ENCODE data around the gene OTOG. TPM values are rescaled to one million over a fixed set of nuclear protein-coding genes. Genes with fewer than 3 reads are reported as not detected.

Gene OTOG
- total RNA-seq, 2 donors from 2014 or later: not detected

DNA sequence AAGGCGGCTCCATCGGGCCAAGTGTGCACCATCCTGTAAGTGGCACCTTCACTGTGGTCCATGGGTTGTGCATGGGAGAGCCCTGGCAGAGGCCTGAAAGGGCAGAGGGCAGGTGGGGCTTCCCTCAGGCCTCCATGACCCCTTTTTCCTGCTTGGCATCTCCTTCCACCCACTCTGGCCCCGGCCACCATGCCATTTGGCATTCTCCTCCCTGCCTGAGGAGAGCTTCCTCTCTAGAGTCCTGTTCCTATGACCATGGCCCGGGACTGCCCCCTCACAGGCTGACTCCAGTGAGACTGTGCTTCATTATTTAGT, 4.9 kb downstream of the OTOG start:
- DNase-seq (no peak), ATAC-seq (no peak)
- Mint-ChIP-seq H3K27me3 (peaks cover 64% of the 10 kb centered on the region), H3K27ac (no peak overlapping the region), H3K36me3 (ENCODE audit: low read depth) (peaks cover 2% of the 10 kb centered on the region), H3K4me3 (no peak overlapping the region), H3K4me1 (peaks cover 4% of the 10 kb centered on the region)
- H3K9me3 ChIP-seq (ENCODE audit: control insufficient read depth, low read length, poor library complexity, severe bottlenecking): no peaks in the 10 kb centered on the region

DNA sequence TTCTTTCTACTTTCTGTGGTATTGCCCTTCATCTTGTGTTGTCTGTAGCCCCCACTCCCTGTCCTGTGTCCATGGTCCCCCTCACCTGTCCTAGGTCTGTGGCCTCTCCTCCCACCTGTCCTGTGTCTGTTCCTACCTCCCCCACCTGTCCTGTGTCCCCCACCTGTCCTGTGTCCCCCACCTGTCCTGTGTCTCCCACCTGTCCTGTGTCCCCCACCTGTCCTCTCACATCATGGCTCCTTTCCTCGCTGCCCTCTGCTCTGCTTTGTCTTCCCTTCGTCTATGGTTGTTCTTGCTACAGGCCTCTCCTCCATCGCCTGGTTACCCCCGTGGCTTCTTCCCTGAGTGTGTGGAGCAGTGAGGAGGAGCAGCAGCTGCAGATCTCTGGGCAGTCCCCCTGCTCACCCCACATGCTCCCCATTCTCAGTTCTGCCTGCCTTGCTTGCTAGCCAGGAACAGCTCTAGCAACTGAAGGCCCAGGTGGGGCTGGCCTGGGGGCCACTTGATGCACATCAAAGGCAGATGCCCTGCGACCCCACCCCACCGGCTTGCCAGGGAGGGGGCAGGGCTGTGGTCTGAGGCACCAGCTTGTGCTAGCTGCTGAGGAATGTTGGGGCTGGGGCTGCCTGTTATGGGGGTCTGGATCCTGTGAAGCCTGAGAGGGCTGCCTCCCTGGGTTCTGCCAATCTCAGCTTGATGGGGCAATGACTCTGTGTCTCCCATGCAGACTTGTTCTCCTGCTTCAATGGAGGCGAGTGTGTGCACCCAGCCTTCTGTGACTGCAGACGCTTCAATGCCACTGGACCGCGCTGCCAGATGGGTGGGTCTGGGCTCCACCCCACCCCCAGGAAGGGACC, 5.6 kb downstream of the OTOG start:
- H3K9me3 ChIP-seq (ENCODE audit: control insufficient read depth, low read length, poor library complexity, severe bottlenecking): no peaks in the 10 kb centered on the region
- ATAC-seq: no peak
- H3K4me3 Mint-ChIP-seq: peak overlapping the region; percentile 45
- DNase-seq: no peak
- H3K27ac Mint-ChIP-seq: no peak overlapping the region
- H3K36me3 Mint-ChIP-seq (ENCODE audit: low read depth): no peaks in the 10 kb centered on the region
- H3K27me3 Mint-ChIP-seq: peaks cover 63% of the 10 kb centered on the region
- peaks cover 2% of the 10 kb centered on the region for H3K4me1 Mint-ChIP-seq

DNA sequence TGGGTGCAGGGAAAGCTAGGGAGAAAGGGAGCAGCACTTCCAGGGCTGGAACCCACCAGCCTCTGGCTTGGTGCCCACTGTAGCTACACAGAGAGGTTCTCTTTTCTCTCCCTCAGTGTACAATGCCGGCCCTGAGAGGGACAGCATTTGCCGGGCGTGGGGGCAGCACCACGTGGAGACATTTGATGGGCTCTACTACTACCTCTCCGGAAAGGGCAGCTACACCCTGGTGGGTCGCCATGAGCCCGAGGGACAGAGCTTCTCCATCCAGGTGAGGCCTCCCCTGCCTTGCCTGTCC, 6.1 kb downstream of the OTOG start:
- Mint-ChIP-seq H3K27me3 (peaks cover 60% of the 10 kb centered on the region), H3K4me3 (no peak overlapping the region), H3K4me1 (peaks cover 2% of the 10 kb centered on the region), H3K36me3 (ENCODE audit: low read depth) (no peaks in the 10 kb centered on the region), H3K27ac (no peak overlapping the region)
- no peaks in the 10 kb centered on the region for H3K9me3 ChIP-seq (ENCODE audit: control insufficient read depth, low read length, poor library complexity, severe bottlenecking)
- DNase-seq (no peak), ATAC-seq (no peak)

DNA sequence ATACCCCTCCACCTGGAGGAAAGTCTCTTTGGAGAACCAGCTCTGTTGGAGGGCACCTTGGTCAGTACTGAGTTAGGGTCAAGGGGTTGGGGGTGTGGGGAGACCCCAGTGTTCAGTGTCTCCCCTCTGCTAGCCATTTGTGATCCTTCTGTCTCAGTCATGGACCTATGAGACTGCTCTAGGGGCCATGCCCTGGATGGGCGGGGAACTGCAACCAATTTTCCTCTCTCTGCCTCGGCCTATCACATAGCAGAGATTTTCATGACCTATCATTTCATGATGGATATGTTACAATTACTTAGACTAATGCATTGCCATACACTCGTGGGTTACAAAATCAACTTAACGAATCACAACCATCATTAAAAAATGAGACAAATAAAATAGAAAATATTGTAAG, 7.4 kb downstream of the OTOG start:
- peaks cover 59% of the 10 kb centered on the region for H3K27me3 Mint-ChIP-seq

DNA sequence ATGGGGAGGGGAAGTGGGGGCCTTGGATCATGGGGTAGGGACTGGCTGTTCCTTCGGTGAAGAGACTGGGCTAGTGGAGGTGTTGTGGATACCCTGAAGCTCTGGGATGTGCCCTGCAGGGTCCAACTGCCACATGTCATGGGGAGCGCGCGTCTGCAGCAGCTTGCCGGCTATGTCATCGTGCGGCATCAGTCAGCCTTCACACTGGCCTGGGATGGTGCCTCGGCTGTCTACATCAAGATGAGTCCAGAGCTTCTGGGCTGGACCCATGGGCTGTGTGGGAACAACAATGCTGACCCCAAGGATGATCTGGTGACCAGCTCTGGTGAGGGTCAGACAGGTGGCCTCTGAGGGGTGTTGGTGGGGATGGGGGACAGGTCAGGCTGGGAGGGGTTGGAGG, 9.9 kb downstream of the OTOG start:
- Mint-ChIP-seq H3K27me3 (peaks cover 61% of the 10 kb centered on the region), H3K27ac (no peak overlapping the region)

More for the DNA sequence above, 7.4 kb downstream of the OTOG start:
- Mint-ChIP-seq H3K27ac (no peak overlapping the region), H3K4me3 (no peak overlapping the region), H3K36me3 (ENCODE audit: low read depth) (no peaks in the 10 kb centered on the region), H3K4me1 (no peaks in the 10 kb centered on the region)
- ATAC-seq (no peak), DNase-seq (no peak)
- no peaks in the 10 kb centered on the region for H3K9me3 ChIP-seq (ENCODE audit: control insufficient read depth, low read length, poor library complexity, severe bottlenecking)

DNA sequence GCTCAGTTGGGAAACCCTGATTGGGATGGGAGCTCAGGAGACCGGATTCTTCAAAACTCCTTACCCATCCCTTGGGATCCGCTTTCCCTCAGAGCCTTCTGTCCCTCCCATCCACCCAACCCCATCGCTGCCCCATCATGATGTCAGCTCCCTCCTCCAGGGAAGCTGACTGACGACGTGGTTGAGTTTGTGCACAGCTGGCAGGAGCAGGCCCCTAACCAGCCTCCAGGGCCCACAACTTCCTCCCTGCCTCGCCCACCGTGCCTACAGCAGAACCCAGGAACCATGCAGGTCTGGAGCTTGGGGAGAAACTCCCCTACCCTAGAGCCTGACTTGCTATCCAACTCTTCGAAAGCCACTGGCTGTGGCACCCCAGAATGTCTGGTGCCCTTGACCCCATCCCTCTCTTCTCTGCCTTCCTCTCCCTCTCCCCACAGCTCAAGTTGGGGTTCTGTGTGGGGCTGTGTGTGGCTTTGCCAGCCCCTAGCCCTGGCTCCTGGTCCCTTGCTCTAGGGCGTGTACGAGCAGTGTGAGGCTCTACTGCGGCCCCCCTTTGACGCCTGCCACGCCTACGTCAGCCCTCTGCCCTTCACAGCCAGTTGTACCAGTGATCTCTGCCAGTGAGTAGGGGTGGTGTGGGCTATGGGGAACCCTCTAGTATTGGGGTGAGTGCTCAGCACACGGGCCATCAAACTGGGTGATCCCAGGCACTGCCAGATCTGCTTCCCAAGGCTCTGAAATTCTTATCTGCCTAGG, 11.1 kb downstream of the OTOG start:
- no peaks in the 10 kb centered on the region for H3K9me3 ChIP-seq (ENCODE audit: control insufficient read depth, low read length, poor library complexity, severe bottlenecking)
- no peak overlapping the region for H3K4me3 Mint-ChIP-seq
- H3K4me1 Mint-ChIP-seq: peaks cover 4% of the 10 kb centered on the region
- DNase-seq (no peak), ATAC-seq (no peak)
- no peak overlapping the region for H3K27ac Mint-ChIP-seq
- no peaks in the 10 kb centered on the region for H3K36me3 Mint-ChIP-seq (ENCODE audit: low read depth)
- peaks cover 56% of the 10 kb centered on the region for H3K27me3 Mint-ChIP-seq

More for the DNA sequence above, 9.9 kb downstream of the OTOG start:
- no peak for ATAC-seq
- H3K4me3 Mint-ChIP-seq: no peak overlapping the region
- DNase-seq: no peak
- peaks cover 4% of the 10 kb centered on the region for H3K4me1 Mint-ChIP-seq
- no peaks in the 10 kb centered on the region for H3K9me3 ChIP-seq (ENCODE audit: control insufficient read depth, low read length, poor library complexity, severe bottlenecking)
- H3K36me3 Mint-ChIP-seq (ENCODE audit: low read depth): no peaks in the 10 kb centered on the region

DNA sequence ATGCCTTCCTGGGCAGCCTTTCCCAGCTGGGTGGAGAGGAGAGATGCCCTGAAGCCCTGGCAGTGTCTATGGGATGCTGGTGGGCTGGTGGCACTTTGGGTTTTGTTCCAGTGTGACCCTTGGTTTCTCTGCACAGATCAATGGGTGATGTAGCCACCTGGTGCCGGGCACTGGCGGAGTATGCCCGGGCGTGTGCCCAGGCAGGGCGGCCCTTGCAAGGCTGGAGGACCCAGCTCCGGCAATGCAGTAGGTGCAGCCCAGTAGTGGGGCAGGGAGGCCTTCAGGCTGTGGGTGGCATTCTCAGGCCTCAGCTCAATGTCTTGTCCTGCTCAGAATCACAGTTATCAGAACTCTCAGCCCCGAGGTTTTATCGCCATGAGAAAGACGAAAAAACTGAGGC, 11.9 kb downstream of the OTOG start:
- H3K4me3 Mint-ChIP-seq: no peak overlapping the region
- H3K4me1 Mint-ChIP-seq: peaks cover 4% of the 10 kb centered on the region
- H3K27ac Mint-ChIP-seq: no peak overlapping the region
- H3K27me3 Mint-ChIP-seq: peaks cover 50% of the 10 kb centered on the region
- DNase-seq: no peak
- no peak for ATAC-seq
- no peaks in the 10 kb centered on the region for H3K9me3 ChIP-seq (ENCODE audit: control insufficient read depth, low read length, poor library complexity, severe bottlenecking)
- no peaks in the 10 kb centered on the region for H3K36me3 Mint-ChIP-seq (ENCODE audit: low read depth)

DNA sequence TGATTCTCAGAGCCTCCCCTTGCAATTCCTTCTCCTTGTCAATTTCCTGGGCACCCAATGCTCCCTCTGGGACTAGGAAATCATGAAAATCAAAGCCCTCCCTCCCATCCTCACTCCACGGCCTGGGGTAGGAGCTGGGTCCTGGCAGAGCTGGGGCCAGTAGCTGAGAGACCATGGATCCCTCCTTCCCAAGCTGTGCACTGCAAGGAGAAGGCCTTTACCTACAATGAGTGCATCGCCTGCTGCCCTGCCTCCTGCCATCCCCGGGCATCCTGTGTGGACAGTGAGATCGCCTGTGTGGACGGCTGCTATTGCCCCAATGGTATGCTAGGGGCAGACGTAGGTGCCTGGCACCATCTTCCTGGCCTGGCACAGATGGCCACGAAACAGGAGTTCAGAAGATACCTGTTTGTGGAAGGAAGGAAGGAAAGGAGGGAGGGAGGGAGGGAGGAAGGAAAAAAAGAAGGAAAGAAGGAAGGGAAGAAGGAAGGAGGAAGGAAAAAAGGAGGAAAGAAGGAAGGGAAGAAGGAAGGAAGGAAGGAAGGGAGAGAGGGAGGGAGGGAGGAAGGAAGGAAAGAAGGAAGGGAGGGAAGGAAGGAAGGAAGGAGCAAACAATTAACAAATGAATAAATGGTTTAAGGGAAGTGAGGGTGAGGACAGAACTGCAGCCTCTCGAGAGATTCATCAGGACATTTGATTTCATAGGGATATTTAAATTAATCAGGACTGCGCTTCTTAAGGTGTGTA, 12.5 kb downstream of the OTOG start:
- DNase-seq: no peak
- H3K4me1 Mint-ChIP-seq: peaks cover 4% of the 10 kb centered on the region
- no peaks in the 10 kb centered on the region for H3K36me3 Mint-ChIP-seq (ENCODE audit: low read depth)
- H3K9me3 ChIP-seq (ENCODE audit: control insufficient read depth, low read length, poor library complexity, severe bottlenecking): no peaks in the 10 kb centered on the region
- H3K27me3 Mint-ChIP-seq: peaks cover 50% of the 10 kb centered on the region
- no peak for ATAC-seq
- H3K27ac Mint-ChIP-seq: no peak overlapping the region
- no peak overlapping the region for H3K4me3 Mint-ChIP-seq

DNA sequence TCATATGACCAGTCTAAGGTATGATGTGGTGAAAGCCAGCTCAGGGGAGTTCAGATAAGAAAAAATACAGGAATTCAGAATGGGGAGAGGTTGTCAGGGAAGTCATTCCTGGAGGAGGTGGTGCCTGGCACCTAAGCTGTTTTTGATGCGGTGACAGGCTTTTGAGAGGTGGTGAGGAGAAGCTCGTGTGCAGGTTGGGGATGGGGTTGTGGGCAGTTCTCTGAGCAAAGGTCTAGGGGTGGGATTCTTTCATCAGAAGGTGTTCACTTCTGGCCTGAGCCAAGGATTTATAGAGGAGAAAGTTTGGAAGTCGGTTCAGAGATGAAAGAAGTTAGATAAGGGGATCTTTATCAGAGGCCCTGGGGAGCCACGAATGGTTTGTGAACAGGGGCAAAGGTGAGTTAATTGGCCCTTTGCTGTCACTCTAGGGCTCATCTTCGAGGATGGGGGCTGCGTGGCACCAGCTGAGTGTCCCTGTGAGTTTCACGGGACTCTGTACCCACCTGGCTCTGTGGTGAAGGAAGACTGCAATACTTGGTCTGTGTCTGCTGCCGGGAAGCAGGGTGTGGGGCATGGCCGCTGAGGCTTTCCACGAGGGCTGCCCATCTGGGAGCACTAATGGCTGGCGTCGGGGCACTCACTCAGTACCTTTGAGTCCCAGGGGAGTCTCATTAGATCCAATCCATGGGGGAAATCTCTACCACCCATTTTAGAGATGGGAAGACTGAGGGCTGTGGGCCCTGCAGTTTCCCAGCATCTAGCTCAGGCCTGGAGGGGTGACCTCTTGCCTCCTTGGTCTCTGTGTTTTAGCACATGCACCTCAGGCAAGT, 13.4 kb downstream of the OTOG start:
- ATAC-seq (no peak), DNase-seq (no peak)
- H3K27ac Mint-ChIP-seq: no peak overlapping the region
- peaks cover 4% of the 10 kb centered on the region for H3K4me1 Mint-ChIP-seq
- H3K9me3 ChIP-seq (ENCODE audit: control insufficient read depth, low read length, poor library complexity, severe bottlenecking): no peaks in the 10 kb centered on the region
- H3K36me3 Mint-ChIP-seq (ENCODE audit: low read depth): no peaks in the 10 kb centered on the region
- no peak overlapping the region for H3K4me3 Mint-ChIP-seq
- H3K27me3 Mint-ChIP-seq: peaks cover 43% of the 10 kb centered on the region

DNA sequence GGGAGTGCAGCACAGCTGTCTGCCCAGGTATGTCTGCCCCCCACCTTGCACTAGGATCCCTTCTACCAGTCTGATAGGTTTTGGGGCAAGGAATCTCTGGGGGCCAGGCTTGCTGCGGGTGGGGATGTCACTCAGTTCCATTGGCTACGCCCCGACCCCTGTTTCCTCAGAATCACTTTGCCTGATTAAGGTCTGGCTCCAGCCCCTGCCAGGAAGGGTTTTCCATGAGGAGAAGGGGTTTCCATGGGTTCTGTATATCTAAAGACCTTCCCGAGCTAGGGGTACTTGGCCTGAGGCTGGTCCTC, 14.0 kb downstream of the OTOG start:
- peaks cover 38% of the 10 kb centered on the region for H3K27me3 Mint-ChIP-seq
- H3K4me3 Mint-ChIP-seq: no peak overlapping the region
- no peak overlapping the region for H3K27ac Mint-ChIP-seq
- DNase-seq (no peak), ATAC-seq (no peak)
- no peaks in the 10 kb centered on the region for H3K36me3 Mint-ChIP-seq (ENCODE audit: low read depth)
- peaks cover 4% of the 10 kb centered on the region for H3K4me1 Mint-ChIP-seq
- H3K9me3 ChIP-seq (ENCODE audit: control insufficient read depth, low read length, poor library complexity, severe bottlenecking): no peaks in the 10 kb centered on the region

DNA sequence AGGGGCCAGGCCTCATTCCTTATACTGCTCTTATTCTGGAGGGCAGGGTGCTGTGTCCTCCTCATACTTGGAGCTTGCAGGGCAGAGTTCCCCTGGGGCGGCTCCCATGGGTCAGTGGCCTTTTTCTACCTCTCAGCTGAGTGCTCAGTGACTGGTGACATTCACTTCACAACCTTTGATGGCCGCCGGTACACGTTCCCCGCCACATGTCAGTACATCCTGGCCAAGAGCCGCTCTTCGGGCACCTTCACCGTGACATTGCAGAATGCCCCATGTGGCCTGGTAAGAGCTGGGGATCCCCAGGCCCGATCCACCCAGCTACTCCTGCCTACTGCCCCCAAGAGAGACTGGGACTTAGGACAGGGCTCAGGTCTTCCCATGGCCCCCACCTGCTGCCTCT, 14.5 kb downstream of the OTOG start:
- Mint-ChIP-seq H3K27ac (no peak overlapping the region), H3K36me3 (ENCODE audit: low read depth) (no peaks in the 10 kb centered on the region), H3K4me3 (no peak overlapping the region), H3K4me1 (peaks cover 4% of the 10 kb centered on the region), H3K27me3 (peaks cover 33% of the 10 kb centered on the region)
- DNase-seq: no peak
- ATAC-seq: no peak
- no peaks in the 10 kb centered on the region for H3K9me3 ChIP-seq (ENCODE audit: control insufficient read depth, low read length, poor library complexity, severe bottlenecking)

DNA sequence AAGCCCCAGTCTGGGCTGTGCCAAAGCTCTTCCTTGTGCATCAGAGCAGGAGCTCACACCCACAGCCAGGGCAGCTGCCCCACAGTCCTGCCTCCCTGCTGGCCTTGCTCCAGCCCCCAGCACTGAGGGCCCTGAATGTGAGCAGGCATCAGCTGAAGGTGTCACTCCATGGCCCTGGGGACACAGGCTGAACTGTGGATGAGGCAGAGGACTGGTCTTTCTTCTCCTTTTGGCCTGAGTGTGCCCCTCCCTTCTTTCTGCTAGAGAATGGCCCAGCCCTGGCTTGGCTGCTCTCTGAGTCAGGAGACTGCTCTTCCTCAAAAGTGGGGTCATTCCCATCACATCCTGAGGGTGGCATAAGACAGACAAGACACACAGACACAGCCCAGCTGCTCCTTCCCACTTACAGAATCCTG, 16.2 kb downstream of the OTOG start:
- ATAC-seq: no peak
- Mint-ChIP-seq H3K27me3 (peaks cover 21% of the 10 kb centered on the region), H3K4me1 (peaks cover 4% of the 10 kb centered on the region), H3K27ac (no peak overlapping the region), H3K4me3 (no peak overlapping the region), H3K36me3 (ENCODE audit: low read depth) (no peaks in the 10 kb centered on the region)
- H3K9me3 ChIP-seq (ENCODE audit: control insufficient read depth, low read length, poor library complexity, severe bottlenecking): no peaks in the 10 kb centered on the region
- no peak for DNase-seq

Measured in T-helper 17 cell (primary cell).